H1 (cell line): ENCODE measurements around the gene APLP2. TPM values are rescaled to one million over a fixed set of nuclear protein-coding genes. Genes with fewer than 3 reads are reported as not detected.

Experiments
- BACH1 ChIP-seq: IDR thresholded peaks from 2 replicates; pipeline ENCODE4 v1.6.1; 2012; ENCODE audit warnings: low read length, improper control_type of control experiment
- CREB1 ChIP-seq: IDR thresholded peaks from 2 replicates; pipeline ENCODE4 v1.6.1; 2012; ENCODE audit warnings: inconsistent platforms
- FOSL1 ChIP-seq: IDR thresholded peaks from 2 replicates; pipeline ENCODE4 v1.6.1; 2011; ENCODE audit warnings: mild to moderate bottlenecking, low read depth, low read length, moderate library complexity; ENCODE audit not compliant: insufficient read depth
- GTF2F1 ChIP-seq: IDR thresholded peaks from 2 replicates; pipeline ENCODE4 v1.6.1; 2012; ENCODE audit warnings: low read depth, low read length, improper control_type of control experiment, borderline replicate concordance
- HDAC2 ChIP-seq, 2 experiments: fragments of 300-600 bp in 1 of 2; sonication (generic) in 1 of 2; IDR thresholded peaks; 2 replicates each; pipeline ENCODE4 v1.6.1; 2011 to 2012; ENCODE audit warnings: low read depth in 2 of 2, low read length in 2 of 2, mild to moderate bottlenecking in 2 of 2, moderate library complexity in 2 of 2, borderline replicate concordance in 1 of 2, inconsistent platforms in 1 of 2
- HDAC6 ChIP-seq: IDR thresholded peaks from one replicate; pipeline ENCODE4 v1.7.1; 2012; ENCODE audit warnings: low read depth, mild to moderate bottlenecking, inconsistent platforms, low read length, moderate library complexity
- NRF1 ChIP-seq: IDR thresholded peaks from 2 replicates; pipeline ENCODE4 v1.6.1; 2011; ENCODE audit warnings: mild to moderate bottlenecking, low read depth, low read length, improper control_type of control experiment
- SAP30 ChIP-seq: fragments of 300-600 bp; sonication (generic); IDR thresholded peaks from 2 replicates; pipeline ENCODE4 v1.7.1; 2012; ENCODE audit warnings: low read length, moderate library complexity, mild to moderate bottlenecking, inconsistent platforms; ENCODE audit not compliant: insufficient read depth, insufficient replicate concordance
- polyA plus RNA-seq, 7 experiments: library from polyadenylated mRNA; depleted of rRNA in 3 of 7; stranded (reverse) in 5 of 7; unstranded in 2 of 7; fragments of >200 nt in 5 of 7; fragments of 200-250 nt in 2 of 7; gene quantifications; 1 replicate in 5 of 7; 2 replicates in 1 of 7; 4 replicates in 1 of 7; pipeline versions ENCODE4 v1.2.1 to v1.2.3, GENCODE V29; 2011 to 2013; ENCODE audit warnings: missing spikeins in 2 of 7, mixed read lengths in 2 of 7
- total RNA-seq: library from RNA; stranded (reverse); fragmentation: NEBNext Ultra II Directional; extraction: Animal tissue kit (Norgen Biotek cat#: 25700); gene quantifications from 2 replicates; pipeline ENCODE4 v1.2.1, GENCODE V29; 2021
- TF ChIP-seq, protein P1 (sequence below): fragments of 300-600 bp; sonication (generic); IDR thresholded peaks from 2 replicates; pipeline ENCODE4 v1.7.1; 2012; ENCODE audit warnings: low read length, moderate library complexity, mild to moderate bottlenecking, inconsistent platforms; ENCODE audit not compliant: insufficient replicate concordance

The APLP2 gene
- total and polyA plus RNA-seq, 2 of the 8 experiments (the other 6 are each of a cell fraction or from before 2014, with no cell fraction given), result 222 to 315 TPM

DNA sequence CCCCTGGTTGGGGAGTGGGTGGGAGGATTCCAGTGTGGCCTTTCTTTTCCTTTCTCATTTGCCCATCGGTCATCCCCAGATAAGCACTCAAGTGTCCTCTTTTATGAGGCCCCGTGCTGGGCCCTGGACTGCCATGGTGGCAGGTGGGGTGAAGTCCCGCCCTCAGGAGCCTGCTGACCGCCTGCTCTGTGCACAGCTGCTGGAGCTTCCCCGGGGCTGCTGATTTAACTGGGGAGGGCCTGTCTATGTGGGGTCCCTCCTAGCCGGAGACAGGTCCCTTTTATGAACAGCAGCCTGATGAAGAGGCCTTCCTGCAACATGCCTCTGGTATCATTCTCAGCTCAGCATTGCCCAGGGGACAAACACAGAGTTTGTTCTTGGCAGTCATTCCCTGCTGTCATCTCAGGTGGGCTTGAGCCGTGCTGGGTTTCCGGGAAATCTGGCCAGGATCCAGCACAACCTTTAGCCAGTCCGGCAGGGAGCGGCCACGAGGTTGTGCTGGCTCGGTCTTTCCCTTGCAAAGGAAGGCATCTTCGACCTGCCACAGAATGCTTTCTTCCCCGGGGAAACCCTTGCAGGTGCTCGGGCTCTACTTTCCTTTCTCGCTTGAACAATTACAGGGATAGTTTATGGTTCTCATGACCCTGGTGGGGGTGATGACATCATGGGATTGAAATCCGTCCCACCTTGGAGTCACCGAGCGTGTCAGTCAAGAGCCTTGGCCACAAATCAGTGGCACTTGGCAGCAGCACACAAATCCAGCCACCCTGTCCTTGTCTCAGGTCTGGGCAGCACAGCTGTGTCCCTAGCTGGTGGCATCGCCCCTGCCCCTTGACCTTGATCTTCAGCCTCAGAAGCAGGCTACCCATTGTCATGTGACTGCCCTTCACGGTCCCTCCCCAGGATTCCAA lies 110.0 kb downstream of the APLP2 start (continued):
- TF ChIP-seq, protein P1, sequence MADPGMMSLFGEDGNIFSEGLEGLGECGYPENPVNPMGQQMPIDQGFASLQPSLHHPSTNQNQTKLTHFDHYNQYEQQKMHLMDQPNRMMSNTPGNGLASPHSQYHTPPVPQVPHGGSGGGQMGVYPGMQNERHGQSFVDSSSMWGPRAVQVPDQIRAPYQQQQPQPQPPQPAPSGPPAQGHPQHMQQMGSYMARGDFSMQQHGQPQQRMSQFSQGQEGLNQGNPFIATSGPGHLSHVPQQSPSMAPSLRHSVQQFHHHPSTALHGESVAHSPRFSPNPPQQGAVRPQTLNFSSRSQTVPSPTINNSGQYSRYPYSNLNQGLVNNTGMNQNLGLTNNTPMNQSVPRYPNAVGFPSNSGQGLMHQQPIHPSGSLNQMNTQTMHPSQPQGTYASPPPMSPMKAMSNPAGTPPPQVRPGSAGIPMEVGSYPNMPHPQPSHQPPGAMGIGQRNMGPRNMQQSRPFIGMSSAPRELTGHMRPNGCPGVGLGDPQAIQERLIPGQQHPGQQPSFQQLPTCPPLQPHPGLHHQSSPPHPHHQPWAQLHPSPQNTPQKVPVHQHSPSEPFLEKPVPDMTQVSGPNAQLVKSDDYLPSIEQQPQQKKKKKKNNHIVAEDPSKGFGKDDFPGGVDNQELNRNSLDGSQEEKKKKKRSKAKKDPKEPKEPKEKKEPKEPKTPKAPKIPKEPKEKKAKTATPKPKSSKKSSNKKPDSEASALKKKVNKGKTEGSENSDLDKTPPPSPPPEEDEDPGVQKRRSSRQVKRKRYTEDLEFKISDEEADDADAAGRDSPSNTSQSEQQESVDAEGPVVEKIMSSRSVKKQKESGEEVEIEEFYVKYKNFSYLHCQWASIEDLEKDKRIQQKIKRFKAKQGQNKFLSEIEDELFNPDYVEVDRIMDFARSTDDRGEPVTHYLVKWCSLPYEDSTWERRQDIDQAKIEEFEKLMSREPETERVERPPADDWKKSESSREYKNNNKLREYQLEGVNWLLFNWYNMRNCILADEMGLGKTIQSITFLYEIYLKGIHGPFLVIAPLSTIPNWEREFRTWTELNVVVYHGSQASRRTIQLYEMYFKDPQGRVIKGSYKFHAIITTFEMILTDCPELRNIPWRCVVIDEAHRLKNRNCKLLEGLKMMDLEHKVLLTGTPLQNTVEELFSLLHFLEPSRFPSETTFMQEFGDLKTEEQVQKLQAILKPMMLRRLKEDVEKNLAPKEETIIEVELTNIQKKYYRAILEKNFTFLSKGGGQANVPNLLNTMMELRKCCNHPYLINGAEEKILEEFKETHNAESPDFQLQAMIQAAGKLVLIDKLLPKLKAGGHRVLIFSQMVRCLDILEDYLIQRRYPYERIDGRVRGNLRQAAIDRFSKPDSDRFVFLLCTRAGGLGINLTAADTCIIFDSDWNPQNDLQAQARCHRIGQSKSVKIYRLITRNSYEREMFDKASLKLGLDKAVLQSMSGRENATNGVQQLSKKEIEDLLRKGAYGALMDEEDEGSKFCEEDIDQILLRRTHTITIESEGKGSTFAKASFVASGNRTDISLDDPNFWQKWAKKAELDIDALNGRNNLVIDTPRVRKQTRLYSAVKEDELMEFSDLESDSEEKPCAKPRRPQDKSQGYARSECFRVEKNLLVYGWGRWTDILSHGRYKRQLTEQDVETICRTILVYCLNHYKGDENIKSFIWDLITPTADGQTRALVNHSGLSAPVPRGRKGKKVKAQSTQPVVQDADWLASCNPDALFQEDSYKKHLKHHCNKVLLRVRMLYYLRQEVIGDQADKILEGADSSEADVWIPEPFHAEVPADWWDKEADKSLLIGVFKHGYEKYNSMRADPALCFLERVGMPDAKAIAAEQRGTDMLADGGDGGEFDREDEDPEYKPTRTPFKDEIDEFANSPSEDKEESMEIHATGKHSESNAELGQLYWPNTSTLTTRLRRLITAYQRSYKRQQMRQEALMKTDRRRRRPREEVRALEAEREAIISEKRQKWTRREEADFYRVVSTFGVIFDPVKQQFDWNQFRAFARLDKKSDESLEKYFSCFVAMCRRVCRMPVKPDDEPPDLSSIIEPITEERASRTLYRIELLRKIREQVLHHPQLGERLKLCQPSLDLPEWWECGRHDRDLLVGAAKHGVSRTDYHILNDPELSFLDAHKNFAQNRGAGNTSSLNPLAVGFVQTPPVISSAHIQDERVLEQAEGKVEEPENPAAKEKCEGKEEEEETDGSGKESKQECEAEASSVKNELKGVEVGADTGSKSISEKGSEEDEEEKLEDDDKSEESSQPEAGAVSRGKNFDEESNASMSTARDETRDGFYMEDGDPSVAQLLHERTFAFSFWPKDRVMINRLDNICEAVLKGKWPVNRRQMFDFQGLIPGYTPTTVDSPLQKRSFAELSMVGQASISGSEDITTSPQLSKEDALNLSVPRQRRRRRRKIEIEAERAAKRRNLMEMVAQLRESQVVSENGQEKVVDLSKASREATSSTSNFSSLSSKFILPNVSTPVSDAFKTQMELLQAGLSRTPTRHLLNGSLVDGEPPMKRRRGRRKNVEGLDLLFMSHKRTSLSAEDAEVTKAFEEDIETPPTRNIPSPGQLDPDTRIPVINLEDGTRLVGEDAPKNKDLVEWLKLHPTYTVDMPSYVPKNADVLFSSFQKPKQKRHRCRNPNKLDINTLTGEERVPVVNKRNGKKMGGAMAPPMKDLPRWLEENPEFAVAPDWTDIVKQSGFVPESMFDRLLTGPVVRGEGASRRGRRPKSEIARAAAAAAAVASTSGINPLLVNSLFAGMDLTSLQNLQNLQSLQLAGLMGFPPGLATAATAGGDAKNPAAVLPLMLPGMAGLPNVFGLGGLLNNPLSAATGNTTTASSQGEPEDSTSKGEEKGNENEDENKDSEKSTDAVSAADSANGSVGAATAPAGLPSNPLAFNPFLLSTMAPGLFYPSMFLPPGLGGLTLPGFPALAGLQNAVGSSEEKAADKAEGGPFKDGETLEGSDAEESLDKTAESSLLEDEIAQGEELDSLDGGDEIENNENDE, result no peak
- TF ChIP-seq GTF2F1 (no peak), CREB1 (no peak), FOSL1 (no peak), HDAC6 (no peak), HDAC2 (IDR thresholded peaks at IDR 0.05; ENCODE audit: borderline replicate concordance in 1 of 2, low read depth in 2 of 2, low read length in 2 of 2) (no peak), SAP30 (no peak), NRF1 (no peak), BACH1 (no peak)
